ENCODE measurements around the gene TEAD3.

TEAD3 gene

DNA sequence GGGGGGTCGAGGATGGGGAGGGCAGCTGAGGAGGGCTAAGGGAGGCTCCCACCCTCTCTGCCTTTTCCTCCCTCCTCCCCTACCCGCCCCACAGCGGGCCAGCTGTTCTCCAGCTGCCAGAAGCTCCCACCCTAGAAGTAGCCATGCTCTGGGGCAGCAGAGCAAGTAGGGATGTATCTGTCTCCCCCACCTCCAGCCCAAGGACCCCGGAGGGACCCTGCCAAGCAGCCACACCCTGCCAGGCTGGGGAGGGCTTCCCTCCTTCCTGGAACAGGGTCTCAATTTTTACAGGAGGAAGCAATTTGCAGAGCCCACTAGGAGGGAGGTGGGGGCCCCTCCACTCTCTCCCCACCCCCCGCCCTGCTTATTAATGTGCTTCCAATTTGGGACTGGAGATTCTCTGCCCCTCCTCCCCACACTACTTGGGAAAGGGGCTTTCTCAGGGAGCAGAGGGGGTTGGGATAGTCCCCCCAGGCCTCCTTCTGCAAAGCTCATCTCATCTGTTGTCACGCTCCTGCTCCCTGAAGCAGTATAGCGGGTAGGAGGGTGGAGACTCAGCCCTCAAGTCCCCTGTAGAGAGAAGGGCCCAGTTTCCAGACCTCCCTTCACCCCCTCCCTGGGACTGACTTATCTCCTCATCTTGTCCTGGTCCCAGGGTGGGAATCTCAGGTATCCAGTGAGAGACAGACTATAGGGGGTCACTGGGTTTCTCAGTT, 4.5 kb downstream of the TEAD3 start:
- DNase-seq = no peak
- H3K27ac ChIP-seq (ENCODE audit: low read length) = no peak overlapping the region
- H3K36me3 ChIP-seq (ENCODE audit: insufficient read depth, low read length) = no peaks in the 10 kb centered on the region
- H4K20me1 ChIP-seq (ENCODE audit: insufficient read depth, low read length) = peaks cover 4% of the 10 kb centered on the region; the same call in 1 of the 2 replicates
- TF ChIP-seq EZH2 (IDR thresholded peaks at IDR 0.05; ENCODE audit: borderline replicate concordance, low read depth, low read length, severe bottlenecking) = no peak
- TF ChIP-seq, protein P1, sequence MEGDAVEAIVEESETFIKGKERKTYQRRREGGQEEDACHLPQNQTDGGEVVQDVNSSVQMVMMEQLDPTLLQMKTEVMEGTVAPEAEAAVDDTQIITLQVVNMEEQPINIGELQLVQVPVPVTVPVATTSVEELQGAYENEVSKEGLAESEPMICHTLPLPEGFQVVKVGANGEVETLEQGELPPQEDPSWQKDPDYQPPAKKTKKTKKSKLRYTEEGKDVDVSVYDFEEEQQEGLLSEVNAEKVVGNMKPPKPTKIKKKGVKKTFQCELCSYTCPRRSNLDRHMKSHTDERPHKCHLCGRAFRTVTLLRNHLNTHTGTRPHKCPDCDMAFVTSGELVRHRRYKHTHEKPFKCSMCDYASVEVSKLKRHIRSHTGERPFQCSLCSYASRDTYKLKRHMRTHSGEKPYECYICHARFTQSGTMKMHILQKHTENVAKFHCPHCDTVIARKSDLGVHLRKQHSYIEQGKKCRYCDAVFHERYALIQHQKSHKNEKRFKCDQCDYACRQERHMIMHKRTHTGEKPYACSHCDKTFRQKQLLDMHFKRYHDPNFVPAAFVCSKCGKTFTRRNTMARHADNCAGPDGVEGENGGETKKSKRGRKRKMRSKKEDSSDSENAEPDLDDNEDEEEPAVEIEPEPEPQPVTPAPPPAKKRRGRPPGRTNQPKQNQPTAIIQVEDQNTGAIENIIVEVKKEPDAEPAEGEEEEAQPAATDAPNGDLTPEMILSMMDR (IDR thresholded peaks at IDR 0.05; ENCODE audit: borderline replicate concordance, extremely low read depth, low read length, poor library complexity, severe bottlenecking) = no peak
- H3K9ac ChIP-seq (ENCODE audit: low read depth, low read length) = no peak overlapping the region
- peaks cover 12% of the 10 kb centered on the region for H3K27me3 ChIP-seq (ENCODE audit: insufficient read depth, low read length, poor library complexity)
- H3K9me3 ChIP-seq (ENCODE audit: insufficient read depth, low read length, severe bottlenecking) = no peaks in the 10 kb centered on the region
- H3K4me1 ChIP-seq (ENCODE audit: insufficient read depth, low read length) = peaks cover 4% of the 10 kb centered on the region
- H3K4me2 ChIP-seq (ENCODE audit: insufficient read depth, low read length) = no peak overlapping the region
- no peak overlapping the region for H2AFZ ChIP-seq (ENCODE audit: low read depth, low read length)
- no peaks in the 10 kb centered on the region for H3K79me2 ChIP-seq (ENCODE audit: insufficient read depth, low read length)
- H3K4me3 ChIP-seq (ENCODE audit: low read depth in 1 of 2, low read length in 2 of 2) = no peak overlapping the region
- ATAC-seq (ENCODE audit: insufficient read depth, low read depth) = no peak

DNA sequence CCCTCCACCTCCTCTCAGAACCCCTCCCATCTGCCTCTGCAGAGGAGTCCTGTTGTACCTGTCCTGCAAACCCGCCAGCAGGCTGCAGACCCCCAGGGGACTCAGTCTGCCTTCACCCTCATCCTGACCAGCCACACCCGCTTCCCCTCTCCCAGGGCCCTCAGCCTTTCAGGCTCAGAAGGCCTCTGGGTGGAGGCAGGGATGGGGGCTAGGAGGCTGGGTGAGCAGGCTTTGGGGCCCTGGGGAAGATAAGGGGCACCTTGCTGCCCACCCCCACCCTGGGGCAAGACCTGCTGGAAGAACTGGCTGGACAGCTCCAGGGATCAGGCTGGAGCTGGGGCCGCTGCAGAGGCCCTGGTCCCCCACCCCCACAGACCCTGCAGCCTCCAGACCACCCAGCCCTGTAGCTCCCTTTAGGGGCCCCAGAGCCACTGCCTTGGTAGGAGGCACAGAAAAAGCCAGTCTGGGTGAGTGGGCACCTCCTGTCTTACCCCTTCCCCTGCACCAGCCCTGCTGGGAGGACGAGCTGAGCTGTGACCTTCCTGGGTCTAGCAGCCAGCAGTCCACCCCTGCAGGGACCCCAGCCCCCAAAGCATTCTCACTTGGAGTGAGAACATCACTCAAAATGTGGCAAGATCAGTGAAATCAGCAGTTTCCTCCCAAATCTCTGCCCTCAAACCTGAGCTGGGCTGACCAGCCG, 5.2 kb downstream of the TEAD3 start:
- H3K4me2 ChIP-seq (ENCODE audit: insufficient read depth, low read length) = no peak overlapping the region
- no peak overlapping the region for H3K4me3 ChIP-seq (ENCODE audit: low read depth in 1 of 2, low read length in 2 of 2)
- ATAC-seq (ENCODE audit: insufficient read depth, low read depth) = no peak
- H4K20me1 ChIP-seq (ENCODE audit: insufficient read depth, low read length) = peaks cover 4% of the 10 kb centered on the region; the same call in 1 of the 2 replicates
- no peak for DNase-seq
- peaks cover 9% of the 10 kb centered on the region for H3K27me3 ChIP-seq (ENCODE audit: insufficient read depth, low read length, poor library complexity)
- H2AFZ ChIP-seq (ENCODE audit: low read depth, low read length) = no peak overlapping the region
- TF ChIP-seq, protein P1 (IDR thresholded peaks at IDR 0.05; ENCODE audit: borderline replicate concordance, extremely low read depth, low read length, poor library complexity, severe bottlenecking) = no peak
- no peak for TF ChIP-seq EZH2 (IDR thresholded peaks at IDR 0.05; ENCODE audit: borderline replicate concordance, low read depth, low read length, severe bottlenecking)
- H3K79me2 ChIP-seq (ENCODE audit: insufficient read depth, low read length) = no peaks in the 10 kb centered on the region
- H3K4me1 ChIP-seq (ENCODE audit: insufficient read depth, low read length) = no peaks in the 10 kb centered on the region
- H3K27ac ChIP-seq (ENCODE audit: low read length) = no peak overlapping the region
- no peaks in the 10 kb centered on the region for H3K36me3 ChIP-seq (ENCODE audit: insufficient read depth, low read length)
- no peak overlapping the region for H3K9ac ChIP-seq (ENCODE audit: low read depth, low read length)
- no peaks in the 10 kb centered on the region for H3K9me3 ChIP-seq (ENCODE audit: insufficient read depth, low read length, severe bottlenecking)

DNA sequence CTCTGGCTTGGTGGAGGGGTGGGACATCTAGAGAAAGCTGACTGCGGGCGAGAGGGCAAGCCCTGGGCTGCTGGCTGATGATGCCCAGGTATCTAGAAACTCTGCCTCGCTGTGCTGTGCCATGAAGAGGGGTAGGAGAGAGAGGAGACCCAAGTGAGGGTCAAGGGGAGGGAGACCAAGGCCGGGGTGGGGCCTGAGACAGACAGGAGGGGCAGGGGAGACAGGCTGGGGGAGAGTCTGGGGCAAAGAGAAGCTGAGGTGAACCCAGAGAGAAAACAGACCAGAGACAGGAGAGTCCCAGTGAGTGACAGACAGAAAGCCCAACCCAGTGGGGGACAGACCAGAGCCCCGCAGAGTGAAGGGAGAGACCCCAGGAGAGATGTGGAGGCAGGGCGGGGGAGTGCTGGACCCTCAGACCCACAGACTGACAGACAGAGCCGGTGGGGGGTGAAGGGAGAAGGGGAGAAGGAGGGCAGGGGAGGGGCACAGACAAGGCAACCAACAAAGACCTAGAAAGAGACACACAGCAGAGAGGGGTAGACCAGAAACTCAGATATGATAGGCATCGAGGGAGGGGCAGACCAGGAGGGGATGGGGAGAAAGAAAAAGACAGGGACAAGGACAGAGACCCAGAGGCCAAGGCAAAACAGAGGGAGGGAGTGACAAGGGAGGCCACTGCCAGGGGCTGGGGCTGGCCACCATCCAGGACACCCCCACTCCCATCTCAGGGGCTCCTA, 5.9 kb downstream of the TEAD3 start:
- no peaks in the 10 kb centered on the region for H3K4me1 ChIP-seq (ENCODE audit: insufficient read depth, low read length)
- H3K9me3 ChIP-seq (ENCODE audit: insufficient read depth, low read length, severe bottlenecking) = no peaks in the 10 kb centered on the region
- TF ChIP-seq EZH2 (IDR thresholded peaks at IDR 0.05; ENCODE audit: borderline replicate concordance, low read depth, low read length, severe bottlenecking) = no peak
- TF ChIP-seq, protein P1 (IDR thresholded peaks at IDR 0.05; ENCODE audit: borderline replicate concordance, extremely low read depth, low read length, poor library complexity, severe bottlenecking) = no peak
- no peaks in the 10 kb centered on the region for H3K36me3 ChIP-seq (ENCODE audit: insufficient read depth, low read length)
- H3K79me2 ChIP-seq (ENCODE audit: insufficient read depth, low read length) = no peaks in the 10 kb centered on the region
- H3K9ac ChIP-seq (ENCODE audit: low read depth, low read length) = no peak overlapping the region
- H3K27ac ChIP-seq (ENCODE audit: low read length) = no peak overlapping the region
- H4K20me1 ChIP-seq (ENCODE audit: insufficient read depth, low read length) = peaks cover 4% of the 10 kb centered on the region; the same call in 1 of the 2 replicates
- DNase-seq (no peak), ATAC-seq (ENCODE audit: insufficient read depth, low read depth) (no peak)
- no peak overlapping the region for H3K4me3 ChIP-seq (ENCODE audit: low read depth in 1 of 2, low read length in 2 of 2)
- H3K27me3 ChIP-seq (ENCODE audit: insufficient read depth, low read length, poor library complexity) = peaks cover 9% of the 10 kb centered on the region
- no peak overlapping the region for H2AFZ ChIP-seq (ENCODE audit: low read depth, low read length)
- no peak overlapping the region for H3K4me2 ChIP-seq (ENCODE audit: insufficient read depth, low read length)

All from DND-41 (cell line).